ENCODE data around the gene RPS18. TPM values are rescaled to one million over a fixed set of nuclear protein-coding genes. Genes with fewer than 3 reads are reported as not detected.

RPS18 gene
- total and polyA plus RNA-seq, 2 of the 13 experiments (the other 11 are each of a cell fraction or from before 2014, with no cell fraction given): 3,896 to 5,806 TPM

DNA sequence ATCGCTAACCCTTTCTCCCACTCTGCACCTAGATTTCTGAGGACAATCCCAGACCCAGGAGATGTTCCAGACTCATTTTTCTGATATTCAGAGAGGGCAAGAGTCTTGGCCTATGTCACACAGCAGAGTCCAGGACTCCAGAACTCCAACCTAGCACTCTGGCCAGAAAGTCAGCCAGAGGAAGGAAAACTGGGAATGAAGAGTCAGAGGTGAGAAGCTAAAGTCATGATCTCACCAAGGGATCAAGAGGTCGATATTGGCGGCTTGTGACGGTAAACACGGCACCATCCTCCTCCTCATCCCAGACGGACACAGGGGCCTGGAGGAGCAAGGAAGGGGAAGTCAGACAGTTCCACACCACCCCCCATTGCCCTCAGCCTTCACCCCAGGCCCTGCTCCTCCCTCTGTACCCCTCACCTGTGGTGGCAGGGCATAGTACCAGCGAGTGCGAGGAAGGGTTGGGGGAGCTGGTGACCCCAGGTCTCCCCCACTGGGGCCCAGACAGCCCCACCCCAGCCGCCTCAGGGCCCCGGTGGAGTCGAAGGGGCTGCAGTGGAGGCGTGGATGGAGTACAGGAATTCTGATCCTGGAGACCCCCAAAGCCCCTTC is 25.0 kb downstream of the RPS18 start (continued):
- TF ChIP-seq GLI4 (CRISPR knock-in tag; IDR thresholded peaks at IDR 0.05; ENCODE audit: borderline replicate concordance) (no peak), GABPB1 (CRISPR knock-in tag; IDR thresholded peaks at IDR 0.05) (peak; percentile 35; the same call in 1 of the 2 replicates), ZNF225 (CRISPR knock-in tag; IDR thresholded peaks at IDR 0.05) (no peak), ATF7 (IDR thresholded peaks at IDR 0.05) (no peak), ATF7 (CRISPR knock-in tag; IDR thresholded peaks at IDR 0.05) (peak; percentile 48; the same call in 1 of the 2 replicates), MTF1 (CRISPR knock-in tag; IDR thresholded peaks at IDR 0.05) (no peak), ZNF10 (CRISPR knock-in tag; IDR thresholded peaks at IDR 0.05; ENCODE audit: borderline replicate concordance, low read depth) (no peak)
- TF ChIP-seq, protein P1, sequence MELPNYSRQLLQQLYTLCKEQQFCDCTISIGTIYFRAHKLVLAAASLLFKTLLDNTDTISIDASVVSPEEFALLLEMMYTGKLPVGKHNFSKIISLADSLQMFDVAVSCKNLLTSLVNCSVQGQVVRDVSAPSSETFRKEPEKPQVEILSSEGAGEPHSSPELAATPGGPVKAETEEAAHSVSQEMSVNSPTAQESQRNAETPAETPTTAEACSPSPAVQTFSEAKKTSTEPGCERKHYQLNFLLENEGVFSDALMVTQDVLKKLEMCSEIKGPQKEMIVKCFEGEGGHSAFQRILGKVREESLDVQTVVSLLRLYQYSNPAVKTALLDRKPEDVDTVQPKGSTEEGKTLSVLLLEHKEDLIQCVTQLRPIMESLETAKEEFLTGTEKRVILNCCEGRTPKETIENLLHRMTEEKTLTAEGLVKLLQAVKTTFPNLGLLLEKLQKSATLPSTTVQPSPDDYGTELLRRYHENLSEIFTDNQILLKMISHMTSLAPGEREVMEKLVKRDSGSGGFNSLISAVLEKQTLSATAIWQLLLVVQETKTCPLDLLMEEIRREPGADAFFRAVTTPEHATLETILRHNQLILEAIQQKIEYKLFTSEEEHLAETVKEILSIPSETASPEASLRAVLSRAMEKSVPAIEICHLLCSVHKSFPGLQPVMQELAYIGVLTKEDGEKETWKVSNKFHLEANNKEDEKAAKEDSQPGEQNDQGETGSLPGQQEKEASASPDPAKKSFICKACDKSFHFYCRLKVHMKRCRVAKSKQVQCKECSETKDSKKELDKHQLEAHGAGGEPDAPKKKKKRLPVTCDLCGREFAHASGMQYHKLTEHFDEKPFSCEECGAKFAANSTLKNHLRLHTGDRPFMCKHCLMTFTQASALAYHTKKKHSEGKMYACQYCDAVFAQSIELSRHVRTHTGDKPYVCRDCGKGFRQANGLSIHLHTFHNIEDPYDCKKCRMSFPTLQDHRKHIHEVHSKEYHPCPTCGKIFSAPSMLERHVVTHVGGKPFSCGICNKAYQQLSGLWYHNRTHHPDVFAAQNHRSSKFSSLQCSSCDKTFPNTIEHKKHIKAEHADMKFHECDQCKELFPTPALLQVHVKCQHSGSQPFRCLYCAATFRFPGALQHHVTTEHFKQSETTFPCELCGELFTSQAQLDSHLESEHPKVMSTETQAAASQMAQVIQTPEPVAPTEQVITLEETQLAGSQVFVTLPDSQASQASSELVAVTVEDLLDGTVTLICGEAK (IDR thresholded peaks at IDR 0.05): no peak
- TF ChIP-seq, protein P1 (CRISPR knock-in tag; IDR thresholded peaks at IDR 0.05): peak; percentile 44; the same call in 1 of the 2 replicates
- TF ChIP-seq, protein P2, sequence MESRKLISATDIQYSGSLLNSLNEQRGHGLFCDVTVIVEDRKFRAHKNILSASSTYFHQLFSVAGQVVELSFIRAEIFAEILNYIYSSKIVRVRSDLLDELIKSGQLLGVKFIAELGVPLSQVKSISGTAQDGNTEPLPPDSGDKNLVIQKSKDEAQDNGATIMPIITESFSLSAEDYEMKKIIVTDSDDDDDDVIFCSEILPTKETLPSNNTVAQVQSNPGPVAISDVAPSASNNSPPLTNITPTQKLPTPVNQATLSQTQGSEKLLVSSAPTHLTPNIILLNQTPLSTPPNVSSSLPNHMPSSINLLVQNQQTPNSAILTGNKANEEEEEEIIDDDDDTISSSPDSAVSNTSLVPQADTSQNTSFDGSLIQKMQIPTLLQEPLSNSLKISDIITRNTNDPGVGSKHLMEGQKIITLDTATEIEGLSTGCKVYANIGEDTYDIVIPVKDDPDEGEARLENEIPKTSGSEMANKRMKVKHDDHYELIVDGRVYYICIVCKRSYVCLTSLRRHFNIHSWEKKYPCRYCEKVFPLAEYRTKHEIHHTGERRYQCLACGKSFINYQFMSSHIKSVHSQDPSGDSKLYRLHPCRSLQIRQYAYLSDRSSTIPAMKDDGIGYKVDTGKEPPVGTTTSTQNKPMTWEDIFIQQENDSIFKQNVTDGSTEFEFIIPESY (CRISPR knock-in tag; IDR thresholded peaks at IDR 0.05): peak; percentile 95
- TF ChIP-seq, protein P3, sequence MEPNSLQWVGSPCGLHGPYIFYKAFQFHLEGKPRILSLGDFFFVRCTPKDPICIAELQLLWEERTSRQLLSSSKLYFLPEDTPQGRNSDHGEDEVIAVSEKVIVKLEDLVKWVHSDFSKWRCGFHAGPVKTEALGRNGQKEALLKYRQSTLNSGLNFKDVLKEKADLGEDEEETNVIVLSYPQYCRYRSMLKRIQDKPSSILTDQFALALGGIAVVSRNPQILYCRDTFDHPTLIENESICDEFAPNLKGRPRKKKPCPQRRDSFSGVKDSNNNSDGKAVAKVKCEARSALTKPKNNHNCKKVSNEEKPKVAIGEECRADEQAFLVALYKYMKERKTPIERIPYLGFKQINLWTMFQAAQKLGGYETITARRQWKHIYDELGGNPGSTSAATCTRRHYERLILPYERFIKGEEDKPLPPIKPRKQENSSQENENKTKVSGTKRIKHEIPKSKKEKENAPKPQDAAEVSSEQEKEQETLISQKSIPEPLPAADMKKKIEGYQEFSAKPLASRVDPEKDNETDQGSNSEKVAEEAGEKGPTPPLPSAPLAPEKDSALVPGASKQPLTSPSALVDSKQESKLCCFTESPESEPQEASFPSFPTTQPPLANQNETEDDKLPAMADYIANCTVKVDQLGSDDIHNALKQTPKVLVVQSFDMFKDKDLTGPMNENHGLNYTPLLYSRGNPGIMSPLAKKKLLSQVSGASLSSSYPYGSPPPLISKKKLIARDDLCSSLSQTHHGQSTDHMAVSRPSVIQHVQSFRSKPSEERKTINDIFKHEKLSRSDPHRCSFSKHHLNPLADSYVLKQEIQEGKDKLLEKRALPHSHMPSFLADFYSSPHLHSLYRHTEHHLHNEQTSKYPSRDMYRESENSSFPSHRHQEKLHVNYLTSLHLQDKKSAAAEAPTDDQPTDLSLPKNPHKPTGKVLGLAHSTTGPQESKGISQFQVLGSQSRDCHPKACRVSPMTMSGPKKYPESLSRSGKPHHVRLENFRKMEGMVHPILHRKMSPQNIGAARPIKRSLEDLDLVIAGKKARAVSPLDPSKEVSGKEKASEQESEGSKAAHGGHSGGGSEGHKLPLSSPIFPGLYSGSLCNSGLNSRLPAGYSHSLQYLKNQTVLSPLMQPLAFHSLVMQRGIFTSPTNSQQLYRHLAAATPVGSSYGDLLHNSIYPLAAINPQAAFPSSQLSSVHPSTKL (CRISPR knock-in tag; IDR thresholded peaks at IDR 0.05): no peak
- TF ChIP-seq, protein P4, sequence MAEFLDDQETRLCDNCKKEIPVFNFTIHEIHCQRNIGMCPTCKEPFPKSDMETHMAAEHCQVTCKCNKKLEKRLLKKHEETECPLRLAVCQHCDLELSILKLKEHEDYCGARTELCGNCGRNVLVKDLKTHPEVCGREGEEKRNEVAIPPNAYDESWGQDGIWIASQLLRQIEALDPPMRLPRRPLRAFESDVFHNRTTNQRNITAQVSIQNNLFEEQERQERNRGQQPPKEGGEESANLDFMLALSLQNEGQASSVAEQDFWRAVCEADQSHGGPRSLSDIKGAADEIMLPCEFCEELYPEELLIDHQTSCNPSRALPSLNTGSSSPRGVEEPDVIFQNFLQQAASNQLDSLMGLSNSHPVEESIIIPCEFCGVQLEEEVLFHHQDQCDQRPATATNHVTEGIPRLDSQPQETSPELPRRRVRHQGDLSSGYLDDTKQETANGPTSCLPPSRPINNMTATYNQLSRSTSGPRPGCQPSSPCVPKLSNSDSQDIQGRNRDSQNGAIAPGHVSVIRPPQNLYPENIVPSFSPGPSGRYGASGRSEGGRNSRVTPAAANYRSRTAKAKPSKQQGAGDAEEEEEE (CRISPR knock-in tag; IDR thresholded peaks at IDR 0.05; ENCODE audit: borderline replicate concordance): 0 out of 2 replicates have a peak, but pooled peaks have one; percentile 16

Data from HepG2 (cell line).